HG02973 (cell line): ENCODE data around the gene LEF1.
"Not testable (repeated sequence)": the region's sequence is repeated elsewhere in the genome, so short reads cannot be mapped to it uniquely, and the experiment has no call there.

Experiments
- ATAC-seq: cut with Tn5 transposase; IDR thresholded peaks from one replicate; pipeline ENCODE4 v1.9.1; 2021; ENCODE audit warnings: moderate library complexity; ENCODE audit not compliant: unreplicated experiment

LEF1 gene

GRCh38 chr4:108070775-108071174, 98.0 kb downstream of the LEF1 start:
- no peak for ATAC-seq

- no peak for ATAC-seq
Measured at GRCh38 chr4:108068442-108068841, 100.3 kb downstream of the LEF1 start.

- no peak for ATAC-seq
Measured at GRCh38 chr4:108060686-108061321, 107.9 kb downstream of the LEF1 start.

GRCh38 chr4:108060164-108060563, 108.6 kb downstream of the LEF1 start:
- no peak for ATAC-seq

GRCh38 chr4:108058685-108059440, 109.9 kb downstream of the LEF1 start:
- ATAC-seq: no peak

- no peak for ATAC-seq
Measured at GRCh38 chr4:108056418-108056817, 112.3 kb downstream of the LEF1 start.

GRCh38 chr4:108055787-108056186, 112.9 kb downstream of the LEF1 start:
- ATAC-seq: no peak

- ATAC-seq: no peak
Measured at GRCh38 chr4:108054025-108054638, 114.6 kb downstream of the LEF1 start.

- ATAC-seq: peak; percentile 96
Measured at GRCh38 chr4:108053251-108053711, 115.5 kb downstream of the LEF1 start.

GRCh38 chr4:108052558-108053120, 116.1 kb downstream of the LEF1 start:
- no peak for ATAC-seq

- ATAC-seq: no peak
Measured at GRCh38 chr4:108051343-108051742, 117.4 kb downstream of the LEF1 start.

- ATAC-seq: not testable (repeated sequence)
Measured at GRCh38 chr4:108050166-108051111, 118.3 kb downstream of the LEF1 start.

- no peak for ATAC-seq
Measured at GRCh38 chr4:108049406-108049805, 119.3 kb downstream of the LEF1 start.

- ATAC-seq: no peak
Measured at GRCh38 chr4:108048997-108049396, 119.7 kb downstream of the LEF1 start.

- no peak for ATAC-seq
Measured at GRCh38 chr4:108048157-108048556, 120.6 kb downstream of the LEF1 start.

- ATAC-seq: no peak
Measured at GRCh38 chr4:108047199-108047598, 121.5 kb downstream of the LEF1 start.

GRCh38 chr4:108045687-108046024, 123.1 kb downstream of the LEF1 start:
- ATAC-seq: no peak

- ATAC-seq: no peak
Measured at GRCh38 chr4:108044951-108045686, 123.6 kb downstream of the LEF1 start.

GRCh38 chr4:108043526-108043925, 125.2 kb downstream of the LEF1 start:
- ATAC-seq: no peak

- ATAC-seq: no peak
Measured at GRCh38 chr4:108042927-108043326, 125.8 kb downstream of the LEF1 start.
